AG04450 (cell line): ENCODE measurements around the gene GABRB3. TPM values are rescaled to one million over a fixed set of nuclear protein-coding genes. Genes with fewer than 3 reads are reported as not detected.

Source experiments
- CTCF ChIA-PET: fragments of 300-600, 350-600 bp; formaldehyde crosslinking; extraction: SDS; loops from one replicate; lab custom pipeline; 2022; ENCODE audit warnings: antibody characterized with exemption, inconsistent platforms; lab: Charles Lee
- POLR2A ChIA-PET: fragments of 350-600 bp; formaldehyde crosslinking; extraction: SDS; loops from one replicate; lab custom pipeline; 2021; ENCODE audit warnings: antibody characterized with exemption, inconsistent platforms; lab: Yijun Ruan, JAX
- DNase-seq: peaks from one replicate; pipeline ENCODE4 v3.0.0-alpha.2; 2011; ENCODE audit warnings: low read depth, low spot score
- H3K27ac ChIP-seq: one replicate; pipeline ENCODE4 v1.5.1; 2012; ENCODE audit warnings: low read depth, low read length, control low read depth
- H3K27me3 ChIP-seq: one replicate; pipeline ENCODE4 v1.6.0; 2012; ENCODE audit warnings: low read length; ENCODE audit not compliant: control insufficient read depth, insufficient read depth
- H3K4me3 ChIP-seq: 2 replicates; pipeline ENCODE4 v1.5.1; 2011; ENCODE audit warnings: mild to moderate bottlenecking, low read depth, low read length, control low read depth
- H3K9me3 ChIP-seq: 2 replicates; pipeline ENCODE4 v1.5.1; 2012; ENCODE audit warnings: low read length; ENCODE audit not compliant: control insufficient read depth, insufficient read depth
- polyA plus RNA-seq: library from polyadenylated mRNA; depleted of rRNA; stranded (reverse); fragments of >200 nt; gene quantifications from 2 replicates; pipeline ENCODE4 v1.2.3, GENCODE V29; 2011
- TF ChIP-seq, protein P1 (sequence below): IDR thresholded peaks from 2 replicates; pipeline ENCODE4 v1.5.1; 2011; ENCODE audit warnings: low read depth, low read length, control low read depth, inconsistent platforms

Gene GABRB3
- polyA plus RNA-seq, 1 experiment = 0.63 TPM

DNA sequence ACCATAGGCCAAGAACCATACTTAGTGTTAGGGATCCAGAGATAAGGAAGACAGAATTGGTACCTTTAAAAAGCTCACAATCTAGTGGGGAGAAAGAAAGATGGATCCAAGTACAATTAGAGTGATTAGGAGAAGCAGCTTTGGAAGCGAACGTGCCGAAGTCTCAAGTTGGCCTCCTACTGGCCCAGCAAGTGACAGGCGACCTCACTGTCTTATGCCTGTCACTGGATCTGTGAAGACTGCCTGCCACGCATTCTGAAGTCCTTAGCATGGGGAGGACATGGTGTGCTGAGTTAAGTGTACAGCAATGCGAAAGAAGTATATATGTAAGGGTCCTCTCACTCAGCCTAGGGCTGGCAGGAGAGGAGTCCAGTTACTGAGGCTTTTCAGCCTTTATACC, 141.0 kb downstream of the GABRB3 start:
- H3K4me3 ChIP-seq = no peak overlapping the region
- ChIA-PET POLR2A (no interaction called here), CTCF (no interaction called here)
- no peak for DNase-seq
- H3K27ac ChIP-seq = no peak overlapping the region
- no peaks in the 10 kb centered on the region for H3K27me3 ChIP-seq
- peaks cover 23% of the 10 kb centered on the region for H3K9me3 ChIP-seq
- TF ChIP-seq, protein P1, sequence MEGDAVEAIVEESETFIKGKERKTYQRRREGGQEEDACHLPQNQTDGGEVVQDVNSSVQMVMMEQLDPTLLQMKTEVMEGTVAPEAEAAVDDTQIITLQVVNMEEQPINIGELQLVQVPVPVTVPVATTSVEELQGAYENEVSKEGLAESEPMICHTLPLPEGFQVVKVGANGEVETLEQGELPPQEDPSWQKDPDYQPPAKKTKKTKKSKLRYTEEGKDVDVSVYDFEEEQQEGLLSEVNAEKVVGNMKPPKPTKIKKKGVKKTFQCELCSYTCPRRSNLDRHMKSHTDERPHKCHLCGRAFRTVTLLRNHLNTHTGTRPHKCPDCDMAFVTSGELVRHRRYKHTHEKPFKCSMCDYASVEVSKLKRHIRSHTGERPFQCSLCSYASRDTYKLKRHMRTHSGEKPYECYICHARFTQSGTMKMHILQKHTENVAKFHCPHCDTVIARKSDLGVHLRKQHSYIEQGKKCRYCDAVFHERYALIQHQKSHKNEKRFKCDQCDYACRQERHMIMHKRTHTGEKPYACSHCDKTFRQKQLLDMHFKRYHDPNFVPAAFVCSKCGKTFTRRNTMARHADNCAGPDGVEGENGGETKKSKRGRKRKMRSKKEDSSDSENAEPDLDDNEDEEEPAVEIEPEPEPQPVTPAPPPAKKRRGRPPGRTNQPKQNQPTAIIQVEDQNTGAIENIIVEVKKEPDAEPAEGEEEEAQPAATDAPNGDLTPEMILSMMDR = no peak

DNA sequence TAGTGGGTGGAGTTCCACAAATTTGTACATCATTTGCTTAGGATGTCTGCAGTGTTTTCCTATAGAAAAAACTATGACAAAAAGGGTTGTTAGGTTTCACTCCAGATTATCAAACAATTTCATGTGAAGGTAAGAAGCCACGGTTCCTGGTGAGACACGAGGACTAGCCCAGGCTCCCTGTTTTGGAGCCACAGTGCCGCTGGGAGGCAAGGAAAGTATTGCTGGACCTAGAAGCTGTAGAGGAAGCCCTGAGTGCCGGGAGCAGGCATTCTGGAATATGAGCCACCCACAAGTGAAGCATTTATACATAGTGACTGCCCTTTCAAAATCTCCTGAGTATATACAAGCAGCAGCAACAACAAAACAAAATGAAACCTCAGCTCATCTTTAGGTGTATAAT, 142.0 kb downstream of the GABRB3 start:
- POLR2A ChIA-PET = no interaction called here
- TF ChIP-seq, protein P1 = no peak
- H3K4me3 ChIP-seq = no peak overlapping the region
- H3K27me3 ChIP-seq = no peaks in the 10 kb centered on the region
- CTCF ChIA-PET = no interaction called here
- peaks cover 23% of the 10 kb centered on the region for H3K9me3 ChIP-seq
- DNase-seq = no peak
- no peak overlapping the region for H3K27ac ChIP-seq

DNA sequence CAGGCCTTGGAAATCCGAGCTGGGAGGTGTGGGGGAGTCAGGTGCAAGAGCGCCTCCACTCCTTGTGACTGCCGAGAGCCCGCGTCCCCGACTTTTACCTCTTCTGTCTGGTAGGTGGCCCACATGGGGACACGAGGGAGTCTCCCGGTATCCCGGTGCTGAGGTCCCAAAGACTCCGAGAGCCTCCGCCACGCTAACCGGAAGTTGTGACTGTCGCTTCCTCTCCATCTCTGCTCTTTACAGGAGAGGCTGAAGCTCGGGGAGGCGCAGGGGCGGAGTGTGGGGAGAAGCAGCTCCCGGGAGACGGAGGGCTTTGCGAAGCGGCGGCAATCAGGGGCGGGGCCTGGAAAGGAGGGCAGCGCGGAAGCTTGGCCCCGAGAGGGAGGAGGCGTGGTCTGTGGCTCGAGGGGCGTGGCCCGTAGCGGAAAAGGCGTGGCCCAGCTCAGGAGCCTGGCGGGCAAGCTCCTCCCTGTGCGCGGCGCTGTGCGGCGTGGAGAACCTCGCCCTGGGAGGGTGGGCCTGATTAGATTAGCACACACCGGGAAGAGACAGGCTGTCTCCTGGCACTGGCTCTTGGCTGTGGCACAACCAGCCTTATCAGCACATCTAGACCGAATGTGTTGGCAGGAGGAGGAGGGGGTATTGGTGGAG, 143.9 kb downstream of the GABRB3 start:
- no peak overlapping the region for H3K4me3 ChIP-seq
- ChIA-PET POLR2A (no interaction called here), CTCF (no interaction called here)

DNA sequence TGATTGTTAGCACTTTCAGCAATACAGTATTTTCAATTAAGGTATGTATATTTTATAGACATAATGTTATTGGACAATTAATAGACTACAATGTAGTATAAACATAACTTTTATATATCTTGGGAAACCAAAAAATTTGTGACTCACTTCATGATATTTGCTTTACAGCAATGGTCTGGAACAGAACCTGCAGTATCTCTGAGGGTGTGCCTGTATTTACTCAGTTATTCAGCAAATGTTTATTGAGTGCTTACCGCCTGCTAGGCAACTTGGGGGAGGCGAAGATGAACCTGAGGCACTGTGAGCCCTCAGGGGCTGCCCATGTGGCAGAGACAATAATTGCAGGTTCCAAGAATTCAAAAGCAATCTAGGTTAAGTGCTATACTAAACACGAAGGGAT, 144.8 kb downstream of the GABRB3 start:
- Histone ChIP-seq H3K4me3 (no peak overlapping the region), H3K27me3 (no peaks in the 10 kb centered on the region), H3K27ac (no peak overlapping the region), H3K9me3 (peaks cover 44% of the 10 kb centered on the region)
- ChIA-PET CTCF (no interaction called here), POLR2A (no interaction called here)
- DNase-seq = no peak
- TF ChIP-seq, protein P1 = no peak

More for the DNA sequence above, 143.9 kb downstream of the GABRB3 start:
- DNase-seq = no peak
- Histone ChIP-seq H3K27ac (no peak overlapping the region), H3K27me3 (no peaks in the 10 kb centered on the region), H3K9me3 (peaks cover 35% of the 10 kb centered on the region)
- TF ChIP-seq, protein P1 = no peak

DNA sequence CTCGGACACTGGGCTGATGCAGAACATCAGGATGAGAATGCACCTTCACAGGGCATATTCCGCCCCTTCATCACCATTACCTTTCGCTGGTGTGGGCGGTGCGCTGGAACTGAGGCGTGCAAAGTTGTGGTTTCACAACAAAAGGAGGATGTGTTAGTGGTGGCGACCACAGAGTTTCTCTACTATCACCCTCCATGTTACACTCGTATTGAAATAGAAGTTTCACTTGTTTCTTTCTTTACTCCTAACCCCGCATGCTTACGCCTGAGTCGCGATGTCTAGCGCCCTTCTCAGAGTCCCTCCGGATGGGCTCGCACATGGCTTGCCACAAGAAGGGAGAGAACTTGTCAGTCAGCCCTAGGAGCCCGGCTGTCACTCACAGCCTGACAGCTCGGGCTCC, 148.7 kb downstream of the GABRB3 start:
- POLR2A ChIA-PET = no interaction called here
- H3K27me3 ChIP-seq = no peaks in the 10 kb centered on the region
- no peak overlapping the region for H3K4me3 ChIP-seq
- CTCF ChIA-PET = no interaction called here
- no peak overlapping the region for H3K27ac ChIP-seq
- DNase-seq = no peak
- H3K9me3 ChIP-seq = peaks cover 39% of the 10 kb centered on the region
- TF ChIP-seq, protein P1 = no peak
